Mesendoderm (in vitro differentiated cells): ENCODE data around the gene IFNA16.
A peak's percentile ranks its signal among the peaks of the same experiment; 100 is the strongest.
"Not testable (repeated sequence)": the region's sequence is repeated elsewhere in the genome, so short reads cannot be mapped to it uniquely, and the experiment has no call there.

Experiments
- DNase-seq: peaks from one replicate; pipeline ENCODE4 v3.0.0; 2013
- H2AK5ac ChIP-seq: 2 replicates; pipeline ENCODE4 v1.6.1; 2013; ENCODE audit warnings: low read length, inconsistent platforms
- H2BK120ac ChIP-seq: 2 replicates; pipeline ENCODE4 v1.6.1; 2013; ENCODE audit warnings: low read depth, mild to moderate bottlenecking, low read length, moderate library complexity, mixed read lengths
- H2BK15ac ChIP-seq: replicated peaks from 2 replicates; pipeline ENCODE4 v1.6.1; 2013; ENCODE audit warnings: low read depth, mild to moderate bottlenecking, moderate library complexity
- H2BK5ac ChIP-seq: 2 replicates; pipeline ENCODE4 v1.6.1; 2013; ENCODE audit warnings: low read length, inconsistent platforms
- H3K18ac ChIP-seq: 2 replicates; pipeline ENCODE4 v1.6.1; 2013; ENCODE audit warnings: mild to moderate bottlenecking, low read length, mixed read lengths
- H3K23ac ChIP-seq: one replicate; pipeline ENCODE4 v1.6.1; 2013; ENCODE audit warnings: low read length
- H3K27ac ChIP-seq: 2 replicates; pipeline ENCODE4 v1.5.1; 2013; ENCODE audit warnings: low read depth, mild to moderate bottlenecking, inconsistent platforms, low read length, moderate library complexity
- H3K27me3 ChIP-seq: 2 replicates; pipeline ENCODE4 v1.6.1; 2013; ENCODE audit warnings: low read length, control low read depth, mild to moderate bottlenecking, inconsistent platforms; ENCODE audit not compliant: insufficient read depth, poor library complexity
- H3K36me3 ChIP-seq: 2 replicates; pipeline ENCODE4 v1.6.1; 2013; ENCODE audit warnings: low read length, inconsistent platforms; ENCODE audit not compliant: control insufficient read depth, insufficient read depth
- H3K4ac ChIP-seq: one replicate; pipeline ENCODE4 v1.6.1; 2013; ENCODE audit warnings: low read depth, mild to moderate bottlenecking, low read length, moderate library complexity
- H3K4me1 ChIP-seq: 2 replicates; pipeline ENCODE4 v1.6.1; 2013; ENCODE audit warnings: low read depth, low read length, inconsistent platforms; ENCODE audit not compliant: control insufficient read depth
- H3K4me2 ChIP-seq: 2 replicates; pipeline ENCODE4 v1.6.1; 2013; ENCODE audit warnings: low read length
- H3K4me3 ChIP-seq: 2 replicates; pipeline ENCODE4 v1.5.1; 2013; ENCODE audit warnings: mild to moderate bottlenecking, low read length
- H3K56ac ChIP-seq: one replicate; pipeline ENCODE4 v1.6.1; 2013; ENCODE audit warnings: low read length
- H3K79me1 ChIP-seq: 2 replicates; pipeline ENCODE4 v1.6.1; 2013; ENCODE audit warnings: low read length, inconsistent platforms
- H3K79me2 ChIP-seq: 2 replicates; pipeline ENCODE4 v1.6.1; 2013; ENCODE audit warnings: mild to moderate bottlenecking, low read length; ENCODE audit not compliant: control insufficient read depth, insufficient read depth
- H3K9ac ChIP-seq: 2 replicates; pipeline ENCODE4 v1.6.1; 2013; ENCODE audit warnings: low read length, inconsistent platforms
- H4K5ac ChIP-seq: one replicate; pipeline ENCODE4 v1.6.1; 2013; ENCODE audit warnings: low read length
- H4K8ac ChIP-seq: one replicate; pipeline ENCODE4 v1.6.1; 2013; ENCODE audit warnings: low read depth, mild to moderate bottlenecking, control low read depth, low read length, moderate library complexity
- WGBS: extraction: QIAGEN DNeasy Blood & Tissue Kit; methylation state at CpG from one replicate; pipeline ENCODE4 v1.1.7; 2013; ENCODE audit warnings: low lambda C conversion rate, missing lambda C conversion rate; ENCODE audit not compliant: insufficient coverage; ENCODE audit errors: extremely low coverage; 5-methylcytosine and 5-hydroxymethylcytosine counted together

Gene IFNA16

GRCh38 chr9:21251190-21251589 is 34.1 kb upstream of the IFNA16 start:
- H4K8ac ChIP-seq, result no peak overlapping the region
- no peak overlapping the region for H3K4ac ChIP-seq
- H3K27me3 ChIP-seq, result no peaks in the 10 kb centered on the region
- no peak overlapping the region for H3K56ac ChIP-seq
- no peaks in the 10 kb centered on the region for H3K36me3 ChIP-seq
- H3K23ac ChIP-seq, result no peak overlapping the region
- H2BK15ac ChIP-seq, result no peak overlapping the region
- no peak overlapping the region for H3K18ac ChIP-seq
- H3K79me2 ChIP-seq, result no peaks in the 10 kb centered on the region
- no peak overlapping the region for H3K9ac ChIP-seq
- no peak overlapping the region for H4K5ac ChIP-seq
- H3K27ac ChIP-seq, result no peak overlapping the region
- no peak overlapping the region for H2BK120ac ChIP-seq
- WGBS, result no CpG with 5 or more reads among the region's 1 CpG
- H2AK5ac ChIP-seq, result no peak overlapping the region
- H3K4me1 ChIP-seq, result no peaks in the 10 kb centered on the region
- peak; percentile 11 for DNase-seq
- no peak overlapping the region for H3K4me3 ChIP-seq
- no peaks in the 10 kb centered on the region for H3K79me1 ChIP-seq
- H2BK5ac ChIP-seq, result no peak overlapping the region
- H3K4me2 ChIP-seq, result no peak overlapping the region

DNA sequence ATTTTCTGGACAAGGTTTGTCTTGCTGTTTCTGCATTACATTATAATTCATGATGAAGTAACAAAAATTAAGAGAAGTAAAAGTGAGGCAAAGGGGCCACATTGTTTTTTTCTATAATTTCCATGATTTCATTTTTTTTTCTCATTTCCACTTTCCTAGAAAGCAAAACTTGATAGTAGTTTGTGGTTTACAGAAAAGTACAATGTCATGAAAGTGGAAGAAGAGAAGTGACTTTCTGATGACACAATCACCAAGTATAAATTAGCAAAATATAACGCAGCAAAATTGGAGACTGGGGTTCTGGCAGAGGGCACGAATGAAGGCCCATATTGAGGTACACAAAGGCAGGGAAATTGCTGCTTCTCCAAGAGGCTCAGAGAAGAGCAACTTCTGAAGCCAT is 27.7 kb upstream of the IFNA16 start:
- Histone ChIP-seq H2BK5ac (no peak overlapping the region), H3K36me3 (no peaks in the 10 kb centered on the region), H3K9ac (no peak overlapping the region), H2BK15ac (no peak overlapping the region), H3K79me2 (no peaks in the 10 kb centered on the region), H2BK120ac (no peak overlapping the region), H4K5ac (no peak overlapping the region), H2AK5ac (no peak overlapping the region), H3K27ac (no peak overlapping the region), H4K8ac (no peak overlapping the region), H3K56ac (no peak overlapping the region), H3K18ac (no peak overlapping the region), H3K23ac (no peak overlapping the region), H3K27me3 (no peaks in the 10 kb centered on the region), H3K4me1 (no peaks in the 10 kb centered on the region), H3K79me1 (no peaks in the 10 kb centered on the region), H3K4me2 (no peak overlapping the region), H3K4ac (no peak overlapping the region), H3K4me3 (no peak overlapping the region)
- WGBS, result no CpG with 5 or more reads among the region's 2 CpGs
- DNase-seq, result no peak

GRCh38 chr9:21239911-21240310 is 22.8 kb upstream of the IFNA16 start, which contains the start of gene IFNA14:
Gene IFNA14, minus strand, starts transcription at chr9:21240005. Its CDS starts 70 bp downstream, at chr9:21239935.
- H3K4me1 ChIP-seq, result no peaks in the 10 kb centered on the region
- H3K23ac ChIP-seq, result no peak within 1 kb of the TSS
- no peak within 1 kb of the TSS for H3K4ac ChIP-seq
- H4K8ac ChIP-seq, result no peak within 1 kb of the TSS
- H3K27me3 ChIP-seq, result no peaks in the 10 kb centered on the region
- no peak within 1 kb of the TSS for H2BK15ac ChIP-seq
- no peaks in the 10 kb centered on the region for H3K79me2 ChIP-seq
- DNase-seq, result no peak
- no peak within 1 kb of the TSS for H2BK5ac ChIP-seq
- no peak within 1 kb of the TSS for H3K18ac ChIP-seq
- H3K4me2 ChIP-seq, result no peak within 1 kb of the TSS
- no CpG with 5 or more reads among the region's 2 CpGs for WGBS
- no peak within 1 kb of the TSS for H3K9ac ChIP-seq
- H3K79me1 ChIP-seq, result no peaks in the 10 kb centered on the region
- no peak within 1 kb of the TSS for H3K27ac ChIP-seq
- no peak within 1 kb of the TSS for H4K5ac ChIP-seq
- H2BK120ac ChIP-seq, result no peak within 1 kb of the TSS
- H3K36me3 ChIP-seq, result no peaks in the 10 kb centered on the region
- H2AK5ac ChIP-seq, result no peak within 1 kb of the TSS
- H3K56ac ChIP-seq, result no peak within 1 kb of the TSS
- H3K4me3 ChIP-seq, result no peak within 1 kb of the TSS

GRCh38 chr9:21236360-21236714 is 19.2 kb upstream of the IFNA16 start:
- not testable (repeated sequence) for H2BK5ac ChIP-seq, H3K36me3 ChIP-seq, H3K56ac ChIP-seq, H3K27me3 ChIP-seq, H3K4me1 ChIP-seq, H2BK15ac ChIP-seq, H3K23ac ChIP-seq, H2AK5ac ChIP-seq, H3K9ac ChIP-seq, H3K79me1 ChIP-seq, H3K4ac ChIP-seq, H3K79me2 ChIP-seq, H3K4me3 ChIP-seq, H3K4me2 ChIP-seq, H4K8ac ChIP-seq, DNase-seq, H3K27ac ChIP-seq, H2BK120ac ChIP-seq, H3K18ac ChIP-seq, H4K5ac ChIP-seq
- no CpG with 5 or more reads among the region's 1 CpG for WGBS

- WGBS, result no CpG with 5 or more reads among the region's 8 CpGs
- not testable (repeated sequence) for H2BK15ac ChIP-seq, H3K18ac ChIP-seq, H3K27ac ChIP-seq, H3K79me1 ChIP-seq, H4K8ac ChIP-seq, H2BK5ac ChIP-seq, H3K27me3 ChIP-seq, H3K79me2 ChIP-seq, H3K56ac ChIP-seq, H3K4ac ChIP-seq, H3K4me2 ChIP-seq, H2AK5ac ChIP-seq, H3K9ac ChIP-seq, H4K5ac ChIP-seq, H3K23ac ChIP-seq, H3K4me1 ChIP-seq, H2BK120ac ChIP-seq, H3K4me3 ChIP-seq, H3K36me3 ChIP-seq
- DNase-seq, result peak; percentile 58
Measured at GRCh38 chr9:21235468-21236359, 18.6 kb upstream of the IFNA16 start.
